HG03457 (cell line): ENCODE measurements around the gene CETP.

ENCODE experiments used
- ATAC-seq: cut with Tn5 transposase; IDR thresholded peaks from one replicate; pipeline ENCODE4 v1.9.1; 2021; ENCODE audit warnings: moderate number of reproducible peaks; ENCODE audit not compliant: unreplicated experiment

Gene CETP

GRCh38 chr16:57016301-57016700 lies 54.6 kb downstream of the CETP start:
- ATAC-seq = no peak

- ATAC-seq = no peak
Observed at GRCh38 chr16:57016831-57017230, 55.1 kb downstream of the CETP start.

DNA sequence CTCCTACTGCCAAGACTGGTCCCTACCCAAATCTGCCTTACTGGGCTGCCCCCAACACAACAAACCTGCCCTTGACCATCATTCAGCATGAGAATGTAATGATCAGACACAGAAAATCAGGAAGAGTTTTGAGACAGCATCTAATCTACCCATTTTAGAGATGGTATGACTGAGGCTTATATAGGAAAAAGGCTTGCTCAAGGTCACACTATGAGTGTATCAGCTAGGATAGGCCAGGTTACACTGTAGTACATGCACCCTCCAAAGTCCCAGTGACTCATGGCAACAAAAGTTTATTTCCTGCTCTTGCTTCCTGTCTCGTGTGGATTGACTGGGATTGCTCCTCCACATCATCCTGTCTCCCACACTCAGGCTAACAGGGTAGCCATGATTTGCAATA lies 55.5 kb downstream of the CETP start:
- no peak for ATAC-seq

GRCh38 chr16:57019746-57020145 lies 58.0 kb downstream of the CETP start:
- no peak for ATAC-seq

- no peak for ATAC-seq
Observed at GRCh38 chr16:57020651-57021050, 58.9 kb downstream of the CETP start.

DNA sequence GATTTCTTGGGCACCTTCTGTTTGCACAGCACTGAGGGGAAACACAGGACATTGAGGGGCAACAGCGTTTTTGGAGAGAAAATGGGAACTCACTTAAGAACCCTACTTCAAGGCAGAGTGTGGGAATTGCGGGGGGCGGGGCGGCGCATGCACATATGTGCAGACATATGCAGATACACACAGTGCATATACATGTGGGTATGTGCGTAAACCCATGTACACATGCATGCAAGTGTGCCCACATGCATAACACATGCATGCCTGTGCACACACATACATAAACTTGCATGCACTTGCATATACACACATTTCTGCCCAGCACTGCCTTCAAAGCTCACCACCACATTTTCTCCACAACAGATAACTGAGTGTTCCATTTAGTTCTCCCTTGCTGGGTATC lies 60.0 kb downstream of the CETP start:
- ATAC-seq = no peak

GRCh38 chr16:57022445-57022844 lies 60.7 kb downstream of the CETP start:
- no peak for ATAC-seq

DNA sequence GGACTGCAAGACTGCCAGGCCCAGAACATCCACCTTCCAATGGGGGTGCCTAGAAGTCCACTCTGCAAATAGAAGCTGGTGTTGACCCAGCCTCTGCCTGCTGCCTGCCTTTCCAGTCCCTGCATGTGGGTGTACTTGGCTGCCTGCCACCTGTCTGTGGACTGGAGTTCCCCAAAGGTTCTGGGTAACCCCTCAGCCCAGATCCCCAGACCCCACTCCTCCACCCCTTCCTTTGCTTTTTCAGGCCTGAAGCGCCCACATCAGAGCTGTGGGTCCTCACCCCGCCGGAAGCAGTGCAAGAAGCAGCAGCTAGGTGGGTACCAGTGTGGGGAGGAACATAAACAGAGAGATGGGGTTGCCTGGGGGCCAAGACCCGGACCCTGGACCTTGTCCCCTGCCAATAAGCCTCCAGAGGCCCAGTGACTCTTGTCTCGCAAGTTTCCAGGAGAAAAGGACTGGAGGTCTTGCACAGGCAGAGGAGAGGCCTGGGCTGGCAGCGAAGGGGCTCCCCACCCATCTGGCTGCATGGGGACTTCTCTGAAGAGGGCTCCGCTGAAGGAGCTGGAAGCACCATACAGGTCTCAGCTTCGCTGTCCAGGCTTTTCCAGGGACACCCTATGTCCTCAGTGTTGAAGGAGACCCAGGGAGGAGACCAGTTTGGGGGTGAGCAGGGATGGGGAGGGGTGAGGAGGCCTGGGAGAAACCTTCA lies 61.9 kb downstream of the CETP start:
- no peak for ATAC-seq

GRCh38 chr16:57024894-57025680 lies 63.3 kb downstream of the CETP start:
- no peak for ATAC-seq

DNA sequence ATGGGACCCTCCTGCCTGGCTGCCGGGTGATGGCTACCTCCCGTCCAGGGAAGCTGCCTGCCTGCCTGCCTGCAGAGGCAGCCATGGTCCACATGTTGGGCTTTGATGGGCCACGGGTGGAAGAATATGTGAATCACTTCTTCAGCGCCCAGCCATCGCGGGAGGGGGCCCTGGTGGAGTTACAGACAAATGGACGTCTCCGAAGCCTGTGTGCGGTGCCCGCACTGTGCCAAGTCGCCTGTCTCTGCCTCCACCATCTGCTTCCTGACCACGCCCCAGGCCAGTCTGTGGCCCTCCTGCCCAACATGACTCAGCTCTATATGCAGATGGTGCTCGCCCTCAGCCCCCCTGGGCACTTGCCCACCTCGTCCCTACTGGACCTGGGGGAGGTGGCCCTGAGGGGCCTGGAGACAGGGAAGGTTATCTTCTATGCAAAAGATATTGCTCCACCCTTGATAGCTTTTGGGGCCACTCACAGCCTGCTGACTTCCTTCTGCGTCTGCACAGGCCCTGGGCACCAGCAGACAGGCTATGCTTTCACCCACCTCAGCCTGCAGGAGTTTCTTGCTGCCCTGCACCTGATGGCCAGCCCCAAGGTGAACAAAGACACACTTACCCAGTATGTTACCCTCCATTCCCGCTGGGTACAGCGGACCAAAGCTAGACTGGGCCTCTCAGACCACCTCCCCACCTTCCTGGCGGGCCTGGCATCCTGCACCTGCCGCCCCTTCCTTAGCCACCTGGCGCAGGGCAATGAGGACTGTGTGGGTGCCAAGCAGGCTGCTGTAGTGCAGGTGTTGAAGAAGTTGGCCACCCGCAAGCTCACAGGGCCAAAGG lies 64.4 kb downstream of the CETP start:
- ATAC-seq = no peak

DNA sequence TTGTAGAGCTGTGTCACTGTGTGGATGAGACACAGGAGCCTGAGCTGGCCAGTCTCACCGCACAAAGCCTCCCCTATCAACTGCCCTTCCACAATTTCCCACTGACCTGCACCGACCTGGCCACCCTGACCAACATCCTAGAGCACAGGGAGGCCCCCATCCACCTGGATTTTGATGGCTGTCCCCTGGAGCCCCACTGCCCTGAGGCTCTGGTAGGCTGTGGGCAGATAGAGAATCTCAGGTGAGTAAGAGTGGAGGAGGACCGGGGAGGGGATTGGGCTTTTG lies 65.0 kb downstream of the CETP start:
- no peak for ATAC-seq

GRCh38 chr16:57027067-57027466 lies 65.3 kb downstream of the CETP start:
- ATAC-seq = no peak

- ATAC-seq = no peak
Observed at GRCh38 chr16:57028086-57028485, 66.3 kb downstream of the CETP start.

DNA sequence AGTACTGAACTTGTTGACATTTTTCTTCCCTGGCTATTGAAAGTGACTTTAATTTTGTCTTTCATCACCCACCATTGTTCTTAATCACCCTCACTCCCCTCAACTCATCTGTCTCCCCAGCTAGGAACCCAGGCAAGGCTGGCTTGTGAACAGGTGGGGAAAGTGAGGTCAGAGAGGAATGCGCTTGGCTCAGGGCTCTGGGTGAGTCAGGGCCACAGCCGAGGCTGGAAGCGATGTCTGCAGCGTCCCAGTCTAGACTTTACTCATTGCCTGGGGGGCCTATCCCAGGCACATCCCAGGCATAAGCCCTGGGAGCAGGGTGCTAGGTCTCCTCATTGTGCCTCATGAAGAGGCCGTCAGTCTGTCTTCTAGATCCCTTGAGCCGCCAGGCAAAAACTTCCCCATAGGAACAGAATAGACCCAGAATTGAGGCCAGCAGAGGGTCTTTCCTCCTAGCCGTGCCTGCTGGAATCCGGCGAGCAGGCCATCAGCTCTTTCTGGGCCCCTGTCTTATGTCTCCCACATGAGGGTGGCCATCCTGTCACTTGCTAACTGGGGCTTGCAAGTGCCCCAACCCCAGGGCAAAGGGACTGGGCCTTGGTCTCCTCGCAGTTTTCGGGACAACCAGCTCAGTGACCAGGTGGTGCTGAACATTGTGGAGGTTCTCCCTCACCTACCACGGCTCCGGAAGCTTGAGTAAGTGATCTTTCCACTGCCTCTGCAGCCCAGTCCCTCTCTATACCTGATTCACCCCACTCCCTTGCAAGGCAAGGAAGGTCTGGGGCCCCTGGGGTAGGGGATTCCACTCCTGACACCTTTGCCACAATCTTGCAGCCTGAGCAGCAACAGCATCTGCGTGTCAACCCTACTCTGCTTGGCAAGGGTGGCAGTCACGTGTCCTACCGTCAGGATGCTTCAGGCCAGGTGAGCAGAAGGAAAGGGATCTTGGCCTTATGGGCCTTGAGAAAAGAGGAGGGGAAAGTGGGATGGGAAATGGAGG lies 67.7 kb downstream of the CETP start:
- no peak for ATAC-seq

DNA sequence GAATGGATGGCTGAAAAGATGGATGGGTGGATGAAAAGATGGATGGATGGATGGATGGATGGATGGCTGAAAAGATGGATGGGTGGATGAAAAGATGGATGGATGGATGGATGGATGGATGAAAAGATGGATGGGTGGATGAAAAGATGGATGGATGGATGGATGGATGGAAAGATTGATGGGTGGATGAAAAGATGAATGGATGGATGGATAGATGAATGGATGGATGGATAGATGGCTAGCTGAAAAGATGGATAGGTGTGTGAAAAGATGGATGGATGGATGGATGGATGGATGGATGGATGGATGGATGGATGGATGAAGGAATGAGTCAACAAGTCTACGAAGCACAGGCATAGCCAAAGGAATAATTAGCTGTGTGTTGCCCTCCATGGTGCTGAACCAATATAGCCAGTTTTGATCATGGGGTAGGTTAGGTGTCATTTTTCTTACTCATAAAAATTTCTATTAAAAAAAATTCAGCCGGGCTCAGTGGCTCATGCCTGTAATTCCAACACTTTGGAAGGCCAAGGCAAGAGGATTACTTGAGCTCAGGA lies 68.7 kb downstream of the CETP start:
- no peak for ATAC-seq

DNA sequence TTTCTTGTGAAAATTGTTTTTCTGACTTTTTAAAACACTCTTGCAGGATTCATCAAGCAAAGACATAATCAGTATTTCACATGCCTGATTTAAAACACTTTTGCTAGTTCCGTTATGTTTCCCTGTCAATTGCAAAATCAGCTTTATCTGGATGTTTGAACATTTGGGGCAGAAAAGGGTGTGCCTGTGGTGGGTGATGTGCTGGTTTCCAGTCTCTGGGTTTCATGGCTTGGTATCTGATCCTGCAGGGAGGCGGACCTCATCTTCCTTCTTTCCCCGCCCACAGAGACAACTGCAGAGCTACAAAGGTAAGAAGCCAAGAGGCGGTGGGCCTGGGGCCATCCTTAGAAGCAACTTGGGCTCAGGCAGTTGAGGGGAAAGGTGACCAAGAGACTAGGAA lies 69.4 kb downstream of the CETP start:
- no peak for ATAC-seq

DNA sequence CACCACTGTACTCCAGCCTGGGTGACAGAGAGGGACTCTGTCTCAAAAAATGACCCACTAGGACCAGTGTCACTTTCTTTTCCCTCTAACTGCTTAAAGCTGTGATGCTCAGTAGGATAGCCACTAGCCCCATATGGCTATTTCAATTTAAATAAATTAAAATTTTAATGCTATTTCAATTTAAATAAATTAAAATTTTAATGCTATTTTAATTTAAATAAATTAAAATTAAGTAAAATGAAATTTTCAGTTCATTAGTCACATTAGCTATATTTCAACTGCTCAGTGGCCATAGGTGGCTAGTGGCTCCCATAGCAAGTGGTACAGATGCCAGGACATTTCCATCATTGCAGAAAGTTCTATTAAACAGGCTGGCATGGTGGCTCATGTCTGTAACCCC lies 70.6 kb downstream of the CETP start:
- no peak for ATAC-seq

DNA sequence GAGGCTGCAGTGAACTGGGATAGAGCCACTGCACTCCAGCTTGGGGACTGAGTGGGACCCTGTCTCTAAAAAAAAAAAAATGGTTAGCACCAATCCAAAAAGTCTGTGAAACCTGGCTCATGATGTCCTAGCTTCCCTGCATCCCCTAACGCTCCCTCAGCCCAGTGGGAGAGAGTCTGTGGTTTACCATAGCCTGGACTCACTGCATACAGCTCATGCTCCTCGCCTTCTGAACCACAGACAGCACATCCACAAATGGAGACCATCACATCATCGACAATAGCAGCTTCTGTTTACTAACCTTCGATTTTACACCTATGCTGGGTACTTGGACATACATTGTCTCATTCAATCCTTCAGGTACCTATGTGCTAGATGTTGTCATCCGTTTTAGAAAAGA lies 71.2 kb downstream of the CETP start:
- ATAC-seq = no peak
